Endothelial cell of umbilical vein (primary cell): ENCODE results near the gene SRCIN1. TPM values are rescaled to one million over a fixed set of nuclear protein-coding genes. Genes with fewer than 3 reads are reported as not detected.

Experiments used
- BruUV-seq: library from RNA; stranded (reverse); fragments of 400-500 nt; replicated peaks from 2 replicates; lab custom pipeline; 2021; lab: Mats Ljungman, UMichigan
- CTCF ChIA-PET: fragments of 300-600, 350-600 bp; sonication (Branson Sonifier 250); formaldehyde crosslinking; loops from one replicate; lab custom pipeline; 2021; ENCODE audit warnings: antibody characterized with exemption, inconsistent platforms; lab: Charles Lee
- POLR2A ChIA-PET: fragments of 300-600, 350-600 bp; sonication (Branson Sonifier 250); formaldehyde crosslinking; loops from one replicate; lab custom pipeline; 2021; ENCODE audit warnings: antibody characterized with exemption, inconsistent platforms; lab: Charles Lee
- DNase-seq: peaks from one replicate; pipeline ENCODE4 v3.0.0-alpha.2; 2011; ENCODE audit warnings: low read depth, low spot score
- FAIRE-seq: peaks from 2 replicates; lab custom pipeline; 2011; peaks lifted over from hg19 to GRCh38; lab: Jason Lieb, UNC
- H2AFZ ChIP-seq: 2 replicates; pipeline ENCODE4 v1.6.0; 2012; ENCODE audit warnings: low read depth, low read length, control low read depth, inconsistent platforms
- H3K27ac ChIP-seq: 2 replicates; pipeline ENCODE4 v1.5.1; 2011; ENCODE audit warnings: low read depth, mild to moderate bottlenecking, control low read depth, low read length, moderate library complexity; ENCODE audit not compliant: insufficient read depth
- H3K27me3 ChIP-seq, 2 experiments: 2 replicates each; pipeline versions ENCODE4 v1.6.0 to v1.6.1; 2011; ENCODE audit warnings: low read length in 2 of 2, mixed read lengths in 1 of 2; ENCODE audit not compliant: control insufficient read depth in 2 of 2, insufficient read depth in 2 of 2
- H3K36me3 ChIP-seq, 2 experiments: 2 replicates in 1 of 2; 3 replicates in 1 of 2; pipeline ENCODE4 v1.5.1; 2011; ENCODE audit warnings: low read length in 2 of 2, mild to moderate bottlenecking in 1 of 2, moderate library complexity in 1 of 2; ENCODE audit not compliant: control insufficient read depth in 2 of 2, insufficient read depth in 2 of 2; ENCODE audit errors: extremely low read depth in 1 of 2
- H3K4me1 ChIP-seq: 3 replicates; pipeline ENCODE4 v1.5.1; 2011; ENCODE audit warnings: mild to moderate bottlenecking, low read length; ENCODE audit not compliant: control insufficient read depth, insufficient read depth; ENCODE audit errors: extremely low read depth
- H3K4me2 ChIP-seq: 2 replicates; pipeline ENCODE4 v1.6.1; 2011; ENCODE audit warnings: low read length, control low read depth, mixed read lengths; ENCODE audit not compliant: insufficient read depth
- H3K4me3 ChIP-seq, 3 experiments: fragments of 200-600 bp in 1 of 3; sonication (generic), shearing (Covaris generic) in 1 of 3; replicated peaks in 1 of 3; 2 replicates each; pipeline ENCODE4 v1.5.1; 2011 to 2016; ENCODE audit warnings: control low read depth in 3 of 3, low read length in 3 of 3, mild to moderate bottlenecking in 2 of 3, inconsistent platforms in 1 of 3, low read depth in 1 of 3, moderate library complexity in 1 of 3; ENCODE audit not compliant: insufficient read depth in 1 of 3
- H3K79me2 ChIP-seq: 2 replicates; pipeline ENCODE4 v1.6.0; 2012; ENCODE audit warnings: low read length, inconsistent platforms; ENCODE audit not compliant: control insufficient read depth, insufficient read depth
- H3K9ac ChIP-seq: replicated peaks from 2 replicates; pipeline ENCODE3; 2011; ENCODE audit warnings: low read length, control low read depth; ENCODE audit not compliant: insufficient read depth; ENCODE audit errors: extremely low read depth
- H3K9me1 ChIP-seq: replicated peaks from 3 replicates; pipeline ENCODE4 v1.6.0; 2011; ENCODE audit warnings: mild to moderate bottlenecking, low read length; ENCODE audit not compliant: control insufficient read depth, insufficient read depth; ENCODE audit errors: extremely low read depth
- H3K9me3 ChIP-seq: replicated peaks from 2 replicates; pipeline ENCODE4 v1.5.1; 2012; ENCODE audit warnings: low read length, inconsistent platforms; ENCODE audit not compliant: control insufficient read depth, insufficient read depth
- H4K20me1 ChIP-seq: replicated peaks from 2 replicates; pipeline ENCODE3; 2011; ENCODE audit warnings: mild to moderate bottlenecking, low read length; ENCODE audit not compliant: control insufficient read depth, insufficient read depth; ENCODE audit errors: extremely low read depth
- EZH2 ChIP-seq: IDR thresholded peaks from 2 replicates; pipeline ENCODE4 v1.6.1; 2012; ENCODE audit warnings: borderline replicate concordance, low read depth, mild to moderate bottlenecking, moderate library complexity, low read length, inconsistent platforms; ENCODE audit not compliant: severe bottlenecking
- FOS ChIP-seq: IDR thresholded peaks from 2 replicates; pipeline ENCODE4 v1.6.1; 2011; ENCODE audit warnings: mild to moderate bottlenecking, low read length, moderate library complexity, borderline replicate concordance; ENCODE audit not compliant: insufficient read depth
- GATA2 ChIP-seq: IDR thresholded peaks from 2 replicates; pipeline ENCODE4 v1.7.0; 2011; ENCODE audit warnings: low read depth, mild to moderate bottlenecking, moderate library complexity, mixed read lengths, low read length; ENCODE audit not compliant: insufficient read length, insufficient read depth
- JUN ChIP-seq: IDR thresholded peaks from 2 replicates; pipeline ENCODE4 v1.6.1; 2011; ENCODE audit warnings: borderline replicate concordance, low read depth; ENCODE audit not compliant: insufficient read length, insufficient read depth
- MYC ChIP-seq: IDR thresholded peaks from one replicate; pipeline ENCODE4 v1.6.1; 2011; ENCODE audit warnings: mild to moderate bottlenecking, low read depth, low read length
- POLR2A ChIP-seq: IDR thresholded peaks from 2 replicates; pipeline ENCODE4 v1.6.1; 2012; ENCODE audit warnings: low read depth, mild to moderate bottlenecking, control low read depth, low read length
- POLR2AphosphoS5 ChIP-seq: IDR thresholded peaks from 2 replicates; pipeline ENCODE4 v1.6.1; 2012; ENCODE audit warnings: low read depth, mild to moderate bottlenecking, control low read depth, low read length, moderate library complexity; ENCODE audit not compliant: insufficient read depth
- dilution Hi-C: fragments of 300-500 bp; cut with MboI; formaldehyde crosslinking; loops from one replicate; pipeline ENCODE4 v1.15.0; 2019; ENCODE audit warnings: low sequenced_read_pairs; ENCODE audit not compliant: extremely low pct_ligation_motif_present
- intact Hi-C: fragments of 100-400 bp; cut with micrococcal nuclease; formaldehyde crosslinking; loops from one replicate; pipeline ENCODE4 v1.10.0; 2022
- polyA plus RNA-seq, 4 experiments: library from polyadenylated mRNA; depleted of rRNA in 3 of 4; stranded (reverse) in 3 of 4; unstranded in 1 of 4; fragments of >200 nt; gene quantifications; 2 replicates each; pipeline versions ENCODE4 v1.2.1 to v1.2.3, GENCODE V29; 2011 to 2012; ENCODE audit warnings: missing spikeins in 1 of 4
- total RNA-seq: library from RNA; stranded (reverse); gene quantifications from 2 replicates; pipeline ENCODE4 v1.2.3, GENCODE V29; 2021
- TF ChIP-seq, protein P1 (sequence below), 2 donors: IDR thresholded peaks; 1 replicate in 1 of 2; 2 replicates in 1 of 2; pipeline ENCODE4 v1.5.1; 2011; ENCODE audit warnings: low read length in 2 of 2, mild to moderate bottlenecking in 2 of 2, moderate library complexity in 2 of 2, control low read depth in 1 of 2, inconsistent platforms in 1 of 2, low read depth in 1 of 2; ENCODE audit not compliant: insufficient read depth in 1 of 2; ENCODE audit errors: extremely low read depth in 1 of 2
- TF ChIP-seq, protein P2 (sequence below): IDR thresholded peaks from 2 replicates; pipeline ENCODE4 v1.6.1; 2011; ENCODE audit not compliant: insufficient read depth, insufficient read length

SRCIN1 gene
- total and polyA plus RNA-seq, 2 donors (not counting 3 experiments of a cell fraction or from before 2014, with no cell fraction given): 0.15 to 0.35 TPM

- H3K36me3 ChIP-seq: no peaks in the 10 kb centered on the region
- no peak overlapping the region for H3K4me3 ChIP-seq
- peaks cover 11% of the 10 kb centered on the region for H3K4me1 ChIP-seq
- H3K9me1 ChIP-seq: no peaks in the 10 kb centered on the region
- BruUV-seq: no TSS peak
- DNase-seq: no peak
- no peak overlapping the region for H3K27ac ChIP-seq
- no peak overlapping the region for H3K4me2 ChIP-seq
- no peaks in the 10 kb centered on the region for H3K9me3 ChIP-seq
- peaks cover 71 to 85% of the 10 kb centered on the region in 2 experiments for H3K27me3 ChIP-seq
- H3K79me2 ChIP-seq: no peaks in the 10 kb centered on the region
- POLR2A ChIA-PET: no interaction called here
- no peak for FAIRE-seq
- dilution Hi-C loops (no loop called here), intact Hi-C loops (no loop called here)
- H2AFZ ChIP-seq: no peak overlapping the region
- no peak overlapping the region for H3K9ac ChIP-seq
- no peak for TF ChIP-seq JUN
- TF ChIP-seq, protein P1, sequence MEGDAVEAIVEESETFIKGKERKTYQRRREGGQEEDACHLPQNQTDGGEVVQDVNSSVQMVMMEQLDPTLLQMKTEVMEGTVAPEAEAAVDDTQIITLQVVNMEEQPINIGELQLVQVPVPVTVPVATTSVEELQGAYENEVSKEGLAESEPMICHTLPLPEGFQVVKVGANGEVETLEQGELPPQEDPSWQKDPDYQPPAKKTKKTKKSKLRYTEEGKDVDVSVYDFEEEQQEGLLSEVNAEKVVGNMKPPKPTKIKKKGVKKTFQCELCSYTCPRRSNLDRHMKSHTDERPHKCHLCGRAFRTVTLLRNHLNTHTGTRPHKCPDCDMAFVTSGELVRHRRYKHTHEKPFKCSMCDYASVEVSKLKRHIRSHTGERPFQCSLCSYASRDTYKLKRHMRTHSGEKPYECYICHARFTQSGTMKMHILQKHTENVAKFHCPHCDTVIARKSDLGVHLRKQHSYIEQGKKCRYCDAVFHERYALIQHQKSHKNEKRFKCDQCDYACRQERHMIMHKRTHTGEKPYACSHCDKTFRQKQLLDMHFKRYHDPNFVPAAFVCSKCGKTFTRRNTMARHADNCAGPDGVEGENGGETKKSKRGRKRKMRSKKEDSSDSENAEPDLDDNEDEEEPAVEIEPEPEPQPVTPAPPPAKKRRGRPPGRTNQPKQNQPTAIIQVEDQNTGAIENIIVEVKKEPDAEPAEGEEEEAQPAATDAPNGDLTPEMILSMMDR (IDR thresholded peaks at IDR 0.05; ENCODE audit: extremely low read depth in 1 of 2, insufficient read depth in 1 of 2, low read depth in 1 of 2, low read length in 2 of 2): no peak
- TF ChIP-seq POLR2AphosphoS5: no peak
- TF ChIP-seq FOS: no peak
- no peak for TF ChIP-seq MYC
- no peak for TF ChIP-seq GATA2
- TF ChIP-seq POLR2A: no peak
- TF ChIP-seq, protein P2, sequence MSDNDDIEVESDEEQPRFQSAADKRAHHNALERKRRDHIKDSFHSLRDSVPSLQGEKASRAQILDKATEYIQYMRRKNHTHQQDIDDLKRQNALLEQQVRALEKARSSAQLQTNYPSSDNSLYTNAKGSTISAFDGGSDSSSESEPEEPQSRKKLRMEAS: no peak
- no peak for TF ChIP-seq EZH2
- CTCF ChIA-PET: interaction anchor here (0.6 to 1.9 kb wide), 4 partner anchors 19 to 104 kb away, joined by 3 to 9 read pairs (median 6); no protein-coding TSS in a partner anchor
- H4K20me1 ChIP-seq: no peaks in the 10 kb centered on the region
These were observed 42.8 kb downstream of the SRCIN1 start for GRCh38 chr17:38562903-38563302.
